HG03575 (cell line): ENCODE results near the gene PCDHB4.
"Not testable (repeated sequence)": the region's sequence is repeated elsewhere in the genome, so short reads cannot be mapped to it uniquely, and the experiment has no call there.

Experiments
- ATAC-seq: cut with Tn5 transposase; IDR thresholded peaks from one replicate; pipeline ENCODE4 v1.9.1; 2021; ENCODE audit not compliant: unreplicated experiment, insufficient number of reproducible peaks, low FRiP score; ENCODE audit errors: extremely low read depth

The PCDHB4 gene

GRCh38 chr5:141121563-141121962 is at the start of gene PCDHB4:
Gene PCDHB4, plus strand, starts transcription at chr5:141121818. Its CDS starts 181 bp downstream, at chr5:141121999.
- ATAC-seq = no peak

GRCh38 chr5:141077826-141078225 is 43.8 kb upstream of the PCDHB4 start:
- ATAC-seq = no peak

- no peak for ATAC-seq
Observed at GRCh38 chr5:141082228-141082627, 39.4 kb upstream of the PCDHB4 start.

- ATAC-seq = no peak
Observed at GRCh38 chr5:141084487-141084989, 37.1 kb upstream of the PCDHB4 start.

- no peak for ATAC-seq
Observed at GRCh38 chr5:141094481-141095262, 26.9 kb upstream of the PCDHB4 start, which contains the start of gene PCDHB2. Gene PCDHB2, plus strand, starts transcription at chr5:141094615. Its CDS starts 176 bp downstream, at chr5:141094791.

GRCh38 chr5:141095263-141095641 is 26.4 kb upstream of the PCDHB4 start:
- no peak for ATAC-seq

GRCh38 chr5:141096181-141096580 is 25.4 kb upstream of the PCDHB4 start:
- not testable (repeated sequence) for ATAC-seq

GRCh38 chr5:141096586-141096985 is 25.0 kb upstream of the PCDHB4 start:
- not testable (repeated sequence) for ATAC-seq

GRCh38 chr5:141100243-141100805 is 21.3 kb upstream of the PCDHB4 start, which contains the start of gene PCDHB3:
Gene PCDHB3, plus strand, starts transcription at chr5:141100473. Its CDS starts 177 bp downstream, at chr5:141100650.
- ATAC-seq = no peak

- no peak for ATAC-seq
Observed at GRCh38 chr5:141101059-141101458, 20.6 kb upstream of the PCDHB4 start.

GRCh38 chr5:141102070-141102469 is 19.5 kb upstream of the PCDHB4 start:
- not testable (repeated sequence) for ATAC-seq

- ATAC-seq = not testable (repeated sequence)
Observed at GRCh38 chr5:141102471-141102870, 19.1 kb upstream of the PCDHB4 start.

- ATAC-seq = no peak
Observed at GRCh38 chr5:141105350-141105749, 16.3 kb upstream of the PCDHB4 start.

- no peak for ATAC-seq
Observed at GRCh38 chr5:141119250-141119649, 2.4 kb upstream of the PCDHB4 start.

GRCh38 chr5:141121985-141122384 is 367 bp downstream of the PCDHB4 start:
- ATAC-seq = no peak

GRCh38 chr5:141123396-141124135 is 1.9 kb downstream of the PCDHB4 start:
- ATAC-seq = not testable (repeated sequence)

- ATAC-seq = no peak
Observed at GRCh38 chr5:141127305-141127704, 5.7 kb downstream of the PCDHB4 start.

GRCh38 chr5:141135030-141135717 is 13.6 kb downstream of the PCDHB4 start, which contains the start of gene PCDHB5:
Gene PCDHB5, plus strand, starts transcription at chr5:141135206. Its CDS starts 229 bp downstream, at chr5:141135435.
- no peak for ATAC-seq
